Spleen (tissue), 7 donors: ENCODE results near the gene FAM72A.
"Not testable (repeated sequence)": the region's sequence is repeated elsewhere in the genome, so short reads cannot be mapped to it uniquely, and the experiment has no call there.

Source experiments
- POLR2AphosphoS5 ChIP-seq, 3 donors: sonication (generic); formaldehyde crosslinking; IDR thresholded peaks; one replicate each; pipeline ENCODE4 v1.5.1; 2017; ENCODE audit warnings: antibody characterized with exemption in 3 of 3
- TF ChIP-seq, protein P1 (sequence below), 11 experiments: fragments of 200-600 bp in 7 of 11; fragments of 450-650 bp in 4 of 11; sonication (generic) in 4 of 11; IDR thresholded peaks in 8 of 11; conservative IDR thresholded peaks in 3 of 11; 1 replicate in 7 of 11; 2 replicates in 4 of 11; pipeline versions ENCODE4 v1.4.0 to v1.8.0; 2016 to 2021; ENCODE audit warnings: antibody characterized with exemption in 11 of 11, inconsistent platforms in 4 of 11, mild to moderate bottlenecking in 1 of 11
- donor health status: DM: no; HTN: no; CAD: no; lungs with moderate emphysema.
- donor health status: DM: no; HTN: no; CAD: no.
- donor health status: DM: no; HTN: no; CAD: no.

DNA sequence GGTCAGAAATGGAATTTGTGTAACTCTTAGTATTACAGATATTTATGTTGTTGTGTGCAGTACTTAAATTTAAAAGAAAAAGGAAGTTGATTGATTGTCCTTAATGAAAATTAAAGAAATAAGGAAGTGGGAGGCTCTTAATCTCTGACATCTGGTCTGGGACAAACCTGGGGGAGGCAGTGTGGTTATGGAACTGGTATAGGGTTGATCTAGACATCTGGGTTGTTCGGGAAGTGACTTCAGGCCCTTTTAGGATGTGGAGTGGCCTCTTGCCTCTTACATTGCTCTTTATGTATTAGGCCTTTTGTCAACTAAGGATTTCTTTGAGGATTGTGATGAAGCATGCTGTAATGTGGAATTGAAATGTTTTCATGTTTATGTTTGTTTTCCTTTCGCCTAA, 16.1 kb upstream of the FAM72A start:
- TF ChIP-seq, protein P1, sequence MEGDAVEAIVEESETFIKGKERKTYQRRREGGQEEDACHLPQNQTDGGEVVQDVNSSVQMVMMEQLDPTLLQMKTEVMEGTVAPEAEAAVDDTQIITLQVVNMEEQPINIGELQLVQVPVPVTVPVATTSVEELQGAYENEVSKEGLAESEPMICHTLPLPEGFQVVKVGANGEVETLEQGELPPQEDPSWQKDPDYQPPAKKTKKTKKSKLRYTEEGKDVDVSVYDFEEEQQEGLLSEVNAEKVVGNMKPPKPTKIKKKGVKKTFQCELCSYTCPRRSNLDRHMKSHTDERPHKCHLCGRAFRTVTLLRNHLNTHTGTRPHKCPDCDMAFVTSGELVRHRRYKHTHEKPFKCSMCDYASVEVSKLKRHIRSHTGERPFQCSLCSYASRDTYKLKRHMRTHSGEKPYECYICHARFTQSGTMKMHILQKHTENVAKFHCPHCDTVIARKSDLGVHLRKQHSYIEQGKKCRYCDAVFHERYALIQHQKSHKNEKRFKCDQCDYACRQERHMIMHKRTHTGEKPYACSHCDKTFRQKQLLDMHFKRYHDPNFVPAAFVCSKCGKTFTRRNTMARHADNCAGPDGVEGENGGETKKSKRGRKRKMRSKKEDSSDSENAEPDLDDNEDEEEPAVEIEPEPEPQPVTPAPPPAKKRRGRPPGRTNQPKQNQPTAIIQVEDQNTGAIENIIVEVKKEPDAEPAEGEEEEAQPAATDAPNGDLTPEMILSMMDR (IDR thresholded peaks at IDR 0.05 in 8 of 11, conservative IDR thresholded peaks at IDR 0.05 in 3 of 11) = not testable (repeated sequence)
- TF ChIP-seq POLR2AphosphoS5 (IDR thresholded peaks at IDR 0.05) = not testable (repeated sequence)
